T-helper 2 cell treated with Interferon-gamma antibody and Interleukin-4, amounts not matched to agents 100 ng/mL and 5 ng/mL, for 36 hours (primary cell): Measurements from ENCODE around the gene LTV1. TPM values are rescaled to one million over a fixed set of nuclear protein-coding genes. Genes with fewer than 3 reads are reported as not detected.

Source experiments
- intact Hi-C: fragments of 100-400 bp; cut with micrococcal nuclease; formaldehyde crosslinking; loops from one replicate; pipeline ENCODE4 v1.15.1; 2023
- total RNA-seq: library from RNA; stranded (reverse); gene quantifications from 2 replicates; pipeline ENCODE4 v1.2.3, GENCODE V29; 2022

LTV1 gene
- total RNA-seq, 1 donor from 2014 or later = 32.6 TPM

GRCh38 chr6:143884216-143884900, 41.2 kb downstream of the LTV1 start:
- intact Hi-C loops = no loop called here

GRCh38 chr6:143885116-143885515, 42.0 kb downstream of the LTV1 start:
- intact Hi-C loops = no loop called here

GRCh38 chr6:143894655-143895054, 51.5 kb downstream of the LTV1 start:
- intact Hi-C loops = no loop called here

- intact Hi-C loops = no loop called here
These were observed 53.2 kb downstream of the LTV1 start for GRCh38 chr6:143896126-143896860.

GRCh38 chr6:143900358-143900757, 57.2 kb downstream of the LTV1 start:
- intact Hi-C loops = no loop called here

- intact Hi-C loops = no loop called here
These were observed 59.0 kb downstream of the LTV1 start for GRCh38 chr6:143901885-143902750.

GRCh38 chr6:143902827-143903226, 59.7 kb downstream of the LTV1 start:
- intact Hi-C loops = no loop called here

GRCh38 chr6:143911028-143911427, 67.9 kb downstream of the LTV1 start:
- intact Hi-C loops = no loop called here

GRCh38 chr6:143912671-143913070, 69.5 kb downstream of the LTV1 start:
- intact Hi-C loops = no loop called here

Other genes starting within 250 kb of the LTV1 start
- gene PHACTR2, start 165.4 kb upstream of the LTV1 start, total RNA-seq = 38.3 and 39.4 TPM in 2 replicates
- gene ZC2HC1B, start 21.1 kb downstream of the LTV1 start, total RNA-seq = not detected in 2 replicates
- gene PLAGL1, start 164.9 kb downstream of the LTV1 start, total RNA-seq = 4.1 and 5.0 TPM in 2 replicates